HFF-Myc (cell line): ENCODE results near the gene STAC.

Experiments used
- DNase-seq: peaks from one replicate; pipeline ENCODE4 v3.0.0-alpha.2; 2011; ENCODE audit warnings: low read depth; ENCODE audit errors: extremely low read depth
- H3K4me3 ChIP-seq: replicated peaks from 2 replicates; pipeline ENCODE4 v1.5.1; 2011; ENCODE audit warnings: low read depth, mild to moderate bottlenecking, control low read depth, low read length
- TF ChIP-seq, protein P1 (sequence below): IDR thresholded peaks from 2 replicates; pipeline ENCODE4 v1.5.1; 2012; ENCODE audit warnings: mild to moderate bottlenecking, low read depth, low read length, control low read depth; ENCODE audit errors: missing control alignments

The STAC gene

GRCh38 chr3:36546226-36546625 is 165.9 kb downstream of the STAC start:
- no peak overlapping the region for H3K4me3 ChIP-seq
- DNase-seq: no peak
- TF ChIP-seq, protein P1, sequence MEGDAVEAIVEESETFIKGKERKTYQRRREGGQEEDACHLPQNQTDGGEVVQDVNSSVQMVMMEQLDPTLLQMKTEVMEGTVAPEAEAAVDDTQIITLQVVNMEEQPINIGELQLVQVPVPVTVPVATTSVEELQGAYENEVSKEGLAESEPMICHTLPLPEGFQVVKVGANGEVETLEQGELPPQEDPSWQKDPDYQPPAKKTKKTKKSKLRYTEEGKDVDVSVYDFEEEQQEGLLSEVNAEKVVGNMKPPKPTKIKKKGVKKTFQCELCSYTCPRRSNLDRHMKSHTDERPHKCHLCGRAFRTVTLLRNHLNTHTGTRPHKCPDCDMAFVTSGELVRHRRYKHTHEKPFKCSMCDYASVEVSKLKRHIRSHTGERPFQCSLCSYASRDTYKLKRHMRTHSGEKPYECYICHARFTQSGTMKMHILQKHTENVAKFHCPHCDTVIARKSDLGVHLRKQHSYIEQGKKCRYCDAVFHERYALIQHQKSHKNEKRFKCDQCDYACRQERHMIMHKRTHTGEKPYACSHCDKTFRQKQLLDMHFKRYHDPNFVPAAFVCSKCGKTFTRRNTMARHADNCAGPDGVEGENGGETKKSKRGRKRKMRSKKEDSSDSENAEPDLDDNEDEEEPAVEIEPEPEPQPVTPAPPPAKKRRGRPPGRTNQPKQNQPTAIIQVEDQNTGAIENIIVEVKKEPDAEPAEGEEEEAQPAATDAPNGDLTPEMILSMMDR: no peak

DNA sequence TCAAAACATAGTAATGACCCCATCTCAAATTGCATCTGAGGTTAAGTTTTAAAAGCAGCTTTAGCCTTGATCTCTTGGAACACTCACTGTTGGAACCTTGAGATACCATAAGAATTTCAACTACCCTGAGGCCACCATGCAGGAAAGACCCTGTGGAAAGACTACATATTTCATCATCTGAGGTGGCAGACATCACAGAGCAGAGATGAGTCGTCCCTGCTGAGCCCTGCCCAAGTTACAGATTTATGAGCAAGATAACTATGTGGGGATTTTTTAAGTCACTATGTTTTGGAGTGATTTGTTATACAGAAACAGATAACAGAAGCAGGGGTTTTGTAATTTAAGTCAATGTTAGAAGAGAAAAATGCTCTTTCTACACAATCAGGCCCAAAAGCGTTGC is 168.4 kb downstream of the STAC start:
- DNase-seq: no peak
- no peak overlapping the region for H3K4me3 ChIP-seq
- TF ChIP-seq, protein P1: no peak

GRCh38 chr3:36557021-36557707 is 176.9 kb downstream of the STAC start:
- TF ChIP-seq, protein P1: no peak
- no peak overlapping the region for H3K4me3 ChIP-seq
- no peak for DNase-seq

DNA sequence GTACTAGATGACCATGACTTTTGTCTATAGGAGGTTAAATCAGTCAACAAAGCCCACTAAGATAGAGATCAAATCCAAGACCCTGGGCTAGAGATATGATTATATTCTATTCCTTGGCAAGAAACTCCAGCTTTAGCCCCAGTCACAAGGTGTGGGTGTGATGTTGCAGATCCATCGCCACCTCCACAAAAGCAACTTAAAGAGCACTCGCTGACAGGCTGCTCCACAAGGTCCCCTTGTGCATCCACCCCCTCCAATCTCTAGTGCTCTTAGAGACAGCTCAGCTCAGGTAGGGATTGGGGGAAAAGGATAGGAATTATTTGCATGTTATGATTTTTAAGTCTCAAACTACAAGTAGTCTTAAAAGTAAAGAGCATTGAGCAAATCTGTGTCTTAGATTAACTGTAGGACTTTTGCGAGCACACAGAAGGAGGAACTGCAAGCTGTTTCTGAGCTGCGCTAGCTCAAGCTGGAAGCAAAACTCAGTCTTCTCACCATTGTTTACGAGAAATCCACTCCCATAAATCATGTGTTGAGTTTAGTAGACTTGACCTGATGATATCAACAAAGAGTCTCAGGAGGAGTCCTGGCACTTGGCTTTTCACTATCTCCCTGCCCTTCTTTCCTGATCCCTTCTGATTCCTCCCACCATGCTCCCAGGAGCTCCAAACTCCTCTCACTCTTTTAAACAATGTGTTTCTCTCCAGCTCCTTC is 177.6 kb downstream of the STAC start:
- H3K4me3 ChIP-seq: no peak overlapping the region
- TF ChIP-seq, protein P1: no peak
- no peak for DNase-seq

DNA sequence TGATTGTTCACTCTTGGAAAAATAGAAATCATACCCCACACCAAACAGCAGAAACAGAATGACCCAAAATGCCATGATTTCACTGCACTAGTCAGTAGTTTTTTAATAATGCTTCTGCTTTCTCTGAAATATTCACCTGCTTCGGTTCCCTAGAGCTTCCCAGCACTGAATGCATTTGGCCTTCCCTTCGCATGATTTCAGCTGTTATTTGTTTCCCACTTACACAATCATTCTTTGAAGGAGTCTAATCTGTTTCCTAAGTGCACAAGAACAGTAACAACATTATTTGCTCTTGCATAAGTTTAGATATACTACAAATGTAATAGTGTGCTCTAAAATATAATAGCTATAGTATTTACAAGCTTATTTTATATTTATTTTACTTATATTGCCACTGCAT is 178.7 kb downstream of the STAC start:
- no peak overlapping the region for H3K4me3 ChIP-seq
- TF ChIP-seq, protein P1: no peak

GRCh38 chr3:36560685-36561084 is 180.4 kb downstream of the STAC start:
- no peak overlapping the region for H3K4me3 ChIP-seq
- DNase-seq: no peak
- TF ChIP-seq, protein P1: no peak

More for the DNA sequence above, 178.7 kb downstream of the STAC start:
- DNase-seq: no peak
